ENCODE measurements around the gene LTV1.
"Not testable (repeated sequence)": the region's sequence is repeated elsewhere in the genome, so short reads cannot be mapped to it uniquely, and the experiment has no call there.

LTV1 gene, protein sequence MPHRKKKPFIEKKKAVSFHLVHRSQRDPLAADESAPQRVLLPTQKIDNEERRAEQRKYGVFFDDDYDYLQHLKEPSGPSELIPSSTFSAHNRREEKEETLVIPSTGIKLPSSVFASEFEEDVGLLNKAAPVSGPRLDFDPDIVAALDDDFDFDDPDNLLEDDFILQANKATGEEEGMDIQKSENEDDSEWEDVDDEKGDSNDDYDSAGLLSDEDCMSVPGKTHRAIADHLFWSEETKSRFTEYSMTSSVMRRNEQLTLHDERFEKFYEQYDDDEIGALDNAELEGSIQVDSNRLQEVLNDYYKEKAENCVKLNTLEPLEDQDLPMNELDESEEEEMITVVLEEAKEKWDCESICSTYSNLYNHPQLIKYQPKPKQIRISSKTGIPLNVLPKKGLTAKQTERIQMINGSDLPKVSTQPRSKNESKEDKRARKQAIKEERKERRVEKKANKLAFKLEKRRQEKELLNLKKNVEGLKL

DNA sequence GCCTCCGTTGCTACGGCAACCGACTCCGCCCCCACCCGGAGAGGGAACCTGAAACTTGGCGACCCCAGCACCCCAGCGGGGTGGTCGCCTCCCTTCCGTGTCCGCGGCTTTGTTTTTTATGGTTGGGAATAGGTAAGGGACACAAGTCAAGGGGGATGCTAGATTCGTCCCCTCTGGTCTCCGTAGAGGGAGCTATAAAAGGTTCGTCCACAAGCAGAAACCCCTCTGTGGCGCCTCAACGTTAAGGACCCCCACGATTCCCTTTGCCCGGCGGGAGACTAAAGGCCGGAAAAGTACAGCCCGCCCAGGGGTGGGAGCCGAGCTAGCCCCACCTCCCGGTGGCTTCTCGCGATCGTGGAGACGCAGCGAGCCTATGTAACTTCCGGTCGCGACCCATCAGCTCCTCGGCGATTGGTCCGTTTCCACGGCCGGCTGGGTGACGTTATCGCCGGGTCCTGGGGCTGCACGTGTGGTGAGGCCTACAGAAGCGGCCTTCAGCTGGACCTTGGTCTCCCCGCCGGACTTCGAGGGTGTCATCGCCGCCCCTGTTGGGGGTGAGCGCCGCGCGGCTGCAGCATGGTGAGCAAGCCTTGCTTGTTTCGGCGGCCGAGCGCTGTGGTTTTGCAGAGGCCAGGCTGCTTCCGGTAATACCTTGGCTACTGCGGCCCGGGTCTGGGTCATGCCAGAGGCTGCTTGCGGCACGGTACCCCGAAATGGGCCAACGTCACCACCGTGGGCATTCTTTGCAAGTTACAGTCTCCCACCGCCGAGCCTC, at the start of gene LTV1:
Gene LTV1 (plus strand): TSS at position 437 of the 775 bp plus-strand sequence. CDS start 140 bp downstream, at position 577.
- DNase-seq (ENCODE audit: low spot score): peak; percentile 90

DNA sequence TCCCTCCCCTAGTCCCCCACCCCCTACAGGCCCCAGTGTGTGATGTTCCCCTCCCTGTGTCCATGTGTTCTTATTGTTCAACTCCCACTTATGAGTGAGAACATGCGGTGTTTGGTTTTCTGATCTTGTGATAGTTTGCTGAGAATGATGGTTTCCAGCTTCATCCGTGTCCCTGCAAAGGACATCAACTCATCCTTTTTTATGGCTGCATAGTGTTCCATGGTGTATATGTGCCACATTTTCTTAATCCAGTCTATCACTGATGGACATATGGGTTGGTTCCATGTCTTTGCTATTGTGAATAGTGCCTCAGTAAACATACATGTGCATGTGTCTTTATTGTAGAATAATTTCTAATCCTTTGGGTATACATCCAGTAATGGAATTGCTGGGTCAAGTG, 46.6 kb upstream of the LTV1 start:
- DNase-seq (ENCODE audit: low spot score): not testable (repeated sequence)

DNA sequence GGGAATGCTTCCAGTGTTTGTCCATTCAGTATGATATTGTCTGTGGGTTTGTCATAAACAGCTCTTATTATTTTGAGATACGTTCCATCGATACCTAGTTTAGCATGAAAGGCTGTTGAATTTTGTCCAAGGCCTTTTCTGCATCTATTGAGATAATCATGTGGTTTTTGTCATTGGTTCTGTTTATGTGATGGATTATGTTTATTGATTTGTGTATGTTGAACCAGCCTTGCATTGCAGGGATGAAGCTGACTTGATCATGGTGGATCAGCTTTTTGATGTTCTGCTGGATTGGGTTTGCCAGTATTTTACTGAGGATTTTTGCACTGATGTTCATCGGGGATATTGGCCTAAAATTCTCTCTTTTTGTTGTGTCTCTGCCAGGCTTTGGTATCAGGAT, 44.7 kb upstream of the LTV1 start:
- DNase-seq (ENCODE audit: low spot score): not testable (repeated sequence)

DNA sequence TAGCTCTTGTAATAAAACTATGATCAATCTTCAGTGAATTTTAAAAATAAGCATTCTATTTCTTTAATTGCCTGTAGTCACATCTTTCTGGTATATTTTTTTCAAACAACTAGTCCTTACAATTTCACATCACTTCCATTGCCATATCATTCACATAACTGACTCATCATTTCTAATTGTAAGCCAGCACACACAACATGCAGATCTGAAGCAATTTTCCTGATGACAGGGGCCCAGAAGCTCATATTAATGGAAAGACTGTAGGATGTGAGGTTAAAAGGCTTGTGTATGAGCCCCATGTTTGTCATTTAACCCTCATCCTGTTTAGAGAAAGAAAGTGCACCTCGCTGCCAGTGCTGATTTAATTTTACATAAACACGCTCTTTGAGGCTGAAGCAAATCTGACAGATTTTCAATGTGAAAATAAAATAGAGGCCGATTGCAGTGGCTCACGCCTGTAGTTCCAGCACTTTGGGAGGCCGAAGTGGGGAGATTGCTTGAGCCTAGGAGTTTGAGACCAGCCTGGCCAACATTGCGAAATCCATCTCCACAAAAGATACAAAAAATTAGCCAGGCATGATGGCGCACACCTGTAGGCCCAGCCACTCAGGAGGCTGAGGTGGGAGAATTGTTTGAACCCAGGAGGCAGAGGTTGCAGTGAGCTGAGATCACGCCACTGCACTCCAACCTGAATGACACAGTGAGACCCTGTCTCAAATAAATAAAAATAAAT, 40.1 kb upstream of the LTV1 start:
- no peak for DNase-seq (ENCODE audit: low spot score)

DNA sequence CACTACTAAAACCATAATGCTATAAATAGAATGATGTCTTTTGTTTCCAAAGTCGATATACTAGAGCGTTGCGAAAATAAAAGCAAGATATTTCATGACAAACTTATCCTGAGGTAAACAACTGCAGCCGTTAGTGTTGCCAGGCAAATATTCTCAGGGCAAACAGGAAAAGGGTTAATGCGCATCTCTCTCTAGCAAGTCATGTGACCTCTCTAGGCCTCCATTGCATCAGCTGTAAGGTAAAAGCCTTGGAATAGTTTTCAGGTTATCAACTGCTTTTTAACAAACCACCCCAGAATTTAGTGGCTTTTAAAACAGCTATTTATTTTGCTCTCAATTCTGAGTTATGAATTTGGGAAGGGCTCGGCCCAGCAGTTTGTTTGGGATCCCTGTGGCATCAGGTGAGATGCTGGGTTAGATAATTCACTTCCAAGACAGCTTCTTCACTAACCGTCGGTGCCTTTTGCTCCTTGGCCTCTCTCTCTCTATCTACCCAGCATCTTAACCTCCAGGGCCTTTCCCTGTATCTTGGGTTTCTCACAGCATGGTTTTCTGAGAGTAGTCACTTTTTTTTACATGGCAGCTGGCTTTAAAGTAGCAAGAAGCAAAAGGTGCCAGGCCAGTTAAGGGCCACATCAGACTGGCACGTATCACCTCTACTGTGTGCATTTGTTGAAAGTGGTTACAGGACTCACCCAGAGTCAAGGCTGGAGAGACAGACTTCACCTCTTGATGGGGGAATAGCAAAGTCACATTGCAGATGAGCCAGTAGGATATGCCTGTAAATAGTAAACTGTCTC, 39.2 kb upstream of the LTV1 start:
- no peak for DNase-seq (ENCODE audit: low spot score)

DNA sequence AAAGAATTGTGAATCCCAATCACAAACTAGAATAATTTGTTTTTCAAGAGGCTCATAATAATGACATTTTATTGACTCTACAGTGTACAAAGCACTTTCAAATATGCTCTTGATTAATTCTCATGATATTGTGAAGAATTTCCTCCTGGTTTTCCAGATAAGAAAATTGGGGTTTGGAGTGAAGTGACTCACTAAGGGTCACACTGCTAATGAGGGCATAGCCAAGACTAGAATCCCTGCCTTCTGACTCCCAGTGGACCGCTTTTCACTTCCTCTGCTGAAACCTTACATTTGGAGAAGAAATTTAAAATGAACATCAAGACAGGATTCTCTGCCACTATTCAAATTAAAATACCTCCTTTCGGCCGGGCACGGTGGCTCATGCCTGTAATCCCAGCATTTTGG, 38.3 kb upstream of the LTV1 start:
- DNase-seq (ENCODE audit: low spot score): no peak

DNA sequence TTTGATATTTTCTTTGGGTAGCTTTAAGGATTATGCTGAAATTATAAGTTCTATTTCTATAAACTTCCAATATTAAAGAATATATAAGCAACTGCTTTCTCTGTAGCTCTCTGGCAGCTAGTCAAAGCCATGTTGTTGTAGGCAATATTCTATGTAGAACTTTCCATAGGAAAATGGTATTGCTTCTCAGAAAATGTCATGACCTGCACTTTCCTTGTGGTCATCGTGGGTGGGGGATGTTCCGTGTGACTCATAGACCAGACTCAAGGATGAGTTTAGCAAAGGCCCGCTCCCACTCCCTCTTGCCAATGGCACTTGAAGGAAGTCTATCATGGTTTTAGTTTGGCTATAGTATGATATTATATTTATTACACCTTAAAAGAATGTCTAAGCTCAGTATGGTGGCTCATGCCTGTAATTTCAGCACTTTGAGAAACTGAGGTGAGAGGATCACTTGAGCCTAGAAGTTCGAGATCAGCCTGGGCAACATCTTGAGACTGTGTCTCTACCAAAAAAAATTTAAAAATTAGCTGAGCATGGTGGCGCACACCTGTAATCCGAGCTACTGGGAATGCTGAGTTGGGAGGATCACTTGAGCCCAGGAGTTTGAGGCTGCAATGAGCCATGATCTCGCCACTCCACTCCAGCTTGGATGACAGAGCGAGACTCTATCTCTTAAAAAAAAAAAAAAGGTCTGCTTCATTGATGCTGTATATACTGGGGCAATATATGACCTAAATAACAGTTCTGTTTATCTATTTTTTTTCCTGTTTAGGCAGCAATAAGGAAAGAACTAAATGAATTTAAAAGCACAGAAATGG, 36.6 kb upstream of the LTV1 start:
- no peak for DNase-seq (ENCODE audit: low spot score)

DNA sequence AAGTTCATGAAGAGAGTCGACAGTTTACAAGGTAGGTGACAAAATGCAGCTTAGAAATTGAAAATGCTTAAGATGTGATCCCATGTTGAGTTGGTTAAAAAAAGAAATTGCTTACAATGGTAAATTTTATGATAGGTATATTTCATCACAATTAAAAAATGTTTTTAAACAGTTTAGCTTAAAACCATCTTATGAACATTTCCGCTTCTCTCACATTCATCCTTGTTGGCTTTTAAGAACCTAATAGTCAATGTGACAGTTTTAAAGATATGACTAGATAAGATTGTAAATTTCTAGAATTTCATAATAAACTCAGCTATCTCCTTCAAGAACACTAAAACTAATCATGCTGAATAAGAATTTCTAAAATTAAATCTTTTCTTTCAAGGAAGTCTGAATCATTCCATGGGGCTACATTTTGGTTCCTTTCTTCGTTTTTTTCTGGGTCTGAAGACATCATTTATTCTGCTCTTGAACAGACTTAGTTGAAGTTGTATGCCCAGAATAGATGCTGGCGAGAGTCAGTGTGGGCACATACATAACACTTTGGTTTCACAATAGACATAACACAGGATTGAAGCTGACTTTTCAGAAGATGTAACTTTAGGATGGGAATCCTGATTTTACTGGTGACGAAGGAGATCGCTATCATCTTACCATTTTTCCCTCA, 35.9 kb upstream of the LTV1 start:
- no peak for DNase-seq (ENCODE audit: low spot score)

DNA sequence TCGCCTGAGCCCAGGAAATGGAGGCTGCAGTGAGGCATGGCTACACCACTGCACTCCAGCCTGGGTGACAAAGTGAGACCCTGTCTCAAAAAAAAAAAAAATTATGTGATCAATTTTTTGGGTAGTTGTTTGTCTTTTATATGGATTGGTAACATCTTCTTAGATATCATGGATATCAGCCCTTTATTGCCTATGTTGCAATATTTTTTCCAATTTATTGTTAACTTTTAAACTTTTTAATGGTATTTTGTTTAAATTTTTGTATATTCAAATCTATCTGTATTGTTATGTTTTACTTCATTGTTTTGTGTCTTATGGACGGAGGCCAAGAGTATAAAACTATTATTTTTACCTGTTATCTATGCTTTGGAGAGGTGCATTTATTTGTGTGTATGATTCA, 32.4 kb upstream of the LTV1 start:
- DNase-seq (ENCODE audit: low spot score): no peak

DNA sequence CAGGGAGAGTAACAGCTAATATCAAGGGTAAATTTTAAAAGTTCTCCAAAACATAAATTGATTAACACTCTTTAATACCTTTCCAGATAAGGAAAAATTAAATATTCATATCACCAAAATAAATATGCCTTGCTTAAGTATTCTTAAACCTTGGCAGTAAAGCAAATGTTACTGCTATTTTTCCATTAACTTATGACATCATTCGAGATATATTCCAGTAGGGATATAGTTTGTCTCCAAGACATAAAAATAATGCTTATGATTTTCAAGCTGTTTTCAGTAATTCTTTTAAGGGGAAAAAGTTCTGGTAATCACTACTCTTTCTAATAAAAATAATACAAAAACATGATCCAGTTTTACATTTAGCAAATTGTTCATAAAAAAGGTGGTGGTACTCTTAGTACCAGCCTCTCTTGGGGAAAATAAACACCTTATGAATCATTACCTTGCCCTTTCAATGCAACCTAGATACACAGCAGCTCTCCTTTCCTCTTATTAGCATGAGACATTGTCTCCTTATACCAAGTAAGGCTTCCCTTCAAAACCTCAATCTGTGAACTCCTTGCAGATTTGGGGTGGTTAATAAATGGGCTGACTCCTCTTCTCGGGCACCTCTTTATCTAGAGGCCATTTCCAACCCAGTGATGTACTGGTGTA, 31.5 kb upstream of the LTV1 start:
- no peak for DNase-seq (ENCODE audit: low spot score)

DNA sequence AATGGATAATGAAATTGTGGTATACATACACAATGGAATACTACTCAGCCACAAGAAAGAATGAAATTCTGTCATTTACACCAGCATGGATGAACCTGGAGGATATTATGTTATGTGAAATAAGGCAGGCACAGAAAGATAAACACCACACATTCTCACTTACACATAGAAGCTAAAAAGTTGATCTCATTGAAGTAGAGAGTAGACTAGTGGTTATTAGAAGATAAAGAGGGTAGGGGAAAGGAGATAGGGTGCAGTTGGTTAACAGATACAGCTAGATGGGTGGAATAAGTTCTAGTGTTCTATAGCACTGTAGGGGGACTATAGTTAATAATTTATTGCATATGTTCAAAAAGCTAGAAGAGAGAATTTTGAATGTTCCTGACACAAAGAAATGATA, 25.5 kb upstream of the LTV1 start:
- no peak for DNase-seq (ENCODE audit: low spot score)

DNA sequence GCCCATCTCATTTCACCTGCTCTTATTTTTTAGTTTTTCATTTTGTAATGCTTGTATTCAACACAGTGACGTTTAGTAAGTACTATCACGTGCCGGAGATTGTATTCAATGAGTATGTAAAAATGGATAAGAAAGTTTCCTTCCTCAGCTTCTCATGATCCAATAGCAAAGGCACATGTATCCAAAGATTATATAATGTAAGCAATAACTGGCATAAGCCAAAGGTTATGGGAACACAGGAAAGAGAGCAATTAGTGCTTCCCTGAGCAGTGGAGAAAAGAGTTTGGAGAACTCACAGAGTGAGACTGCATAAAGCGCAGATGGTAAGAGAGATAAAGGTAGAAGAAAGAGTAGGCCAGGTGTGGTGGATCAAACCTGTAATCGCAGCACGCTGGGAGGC, 21.8 kb upstream of the LTV1 start:
- DNase-seq (ENCODE audit: low spot score): no peak

DNA sequence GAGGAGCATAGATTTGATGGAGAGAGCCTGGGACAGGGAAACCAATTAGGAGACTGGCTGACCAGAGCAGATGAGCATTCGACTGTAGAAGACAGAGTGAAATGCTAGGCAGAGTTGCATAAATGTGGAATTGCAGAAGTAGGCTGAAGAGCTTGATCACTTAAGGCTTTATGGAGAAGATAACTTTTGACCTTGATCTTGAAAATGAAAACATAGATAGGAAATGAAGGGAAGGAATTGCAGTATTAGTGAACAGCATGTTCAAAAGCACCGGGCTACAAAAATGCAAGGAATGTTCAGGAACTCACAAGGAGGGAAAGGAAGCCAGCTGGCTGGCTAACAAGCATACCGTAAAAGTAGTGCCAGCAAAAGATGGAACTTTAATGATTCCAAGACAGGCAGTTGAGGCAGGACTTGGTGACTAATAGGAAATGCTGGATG, 20.5 kb upstream of the LTV1 start:
- DNase-seq (ENCODE audit: low spot score): no peak

DNA sequence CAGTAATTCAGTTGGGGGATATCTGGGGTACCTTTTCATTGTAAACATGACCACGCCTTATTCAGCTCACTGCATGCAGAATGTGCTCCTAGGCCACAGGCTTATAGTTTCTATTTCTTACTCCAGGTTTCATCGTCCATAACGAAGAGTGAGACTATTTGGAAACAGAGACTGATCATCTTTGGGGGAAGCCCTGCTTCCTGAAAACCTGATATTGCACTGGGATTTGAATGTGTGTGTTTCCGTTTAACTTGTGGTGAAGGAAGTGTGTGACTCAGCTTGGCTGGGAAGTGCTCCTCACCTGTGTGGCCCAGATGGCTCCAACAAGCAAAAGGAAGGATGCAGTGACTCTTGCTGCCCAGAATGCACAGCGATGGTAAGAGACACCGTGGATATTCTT, 19.6 kb upstream of the LTV1 start:
- DNase-seq (ENCODE audit: low spot score): no peak

DNA sequence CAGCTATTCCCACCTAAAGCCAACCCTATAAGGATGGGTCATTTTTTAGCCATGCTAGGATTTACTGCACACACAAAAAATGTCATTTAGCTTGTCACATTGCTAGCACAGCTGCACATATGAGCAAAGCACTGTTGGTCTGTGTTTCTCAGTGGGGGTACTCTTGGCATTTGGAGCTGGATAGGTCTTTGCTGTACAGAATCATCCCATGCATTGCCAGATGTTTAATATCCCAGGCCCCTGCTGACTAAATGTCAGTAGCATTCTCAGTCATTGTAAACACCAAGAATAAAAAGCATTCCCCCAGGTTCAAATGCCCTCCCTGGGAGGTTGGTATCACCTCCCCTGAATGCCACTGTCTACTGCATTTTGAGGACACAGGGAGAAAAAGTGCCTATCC, 14.6 kb upstream of the LTV1 start:
- no peak for DNase-seq (ENCODE audit: low spot score)

DNA sequence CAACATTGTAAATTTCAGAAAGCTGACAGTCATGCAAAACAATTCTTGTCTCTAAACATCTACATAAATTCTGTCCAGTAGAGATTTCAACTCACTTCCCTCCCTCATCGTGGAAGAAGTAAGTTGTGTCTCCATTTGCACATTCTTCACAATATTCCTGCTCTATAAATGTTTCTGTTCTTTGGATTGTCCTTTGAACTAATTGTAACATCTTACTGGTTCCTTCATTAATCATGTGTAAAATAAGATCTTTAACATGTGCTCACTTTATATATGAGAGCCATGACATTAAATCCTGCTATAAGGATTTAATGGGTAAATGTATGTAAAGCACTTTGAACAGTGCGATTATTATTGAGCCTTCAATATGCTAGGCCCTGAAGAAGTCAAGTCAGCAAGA, 7.0 kb upstream of the LTV1 start:
- DNase-seq (ENCODE audit: low spot score): no peak

DNA sequence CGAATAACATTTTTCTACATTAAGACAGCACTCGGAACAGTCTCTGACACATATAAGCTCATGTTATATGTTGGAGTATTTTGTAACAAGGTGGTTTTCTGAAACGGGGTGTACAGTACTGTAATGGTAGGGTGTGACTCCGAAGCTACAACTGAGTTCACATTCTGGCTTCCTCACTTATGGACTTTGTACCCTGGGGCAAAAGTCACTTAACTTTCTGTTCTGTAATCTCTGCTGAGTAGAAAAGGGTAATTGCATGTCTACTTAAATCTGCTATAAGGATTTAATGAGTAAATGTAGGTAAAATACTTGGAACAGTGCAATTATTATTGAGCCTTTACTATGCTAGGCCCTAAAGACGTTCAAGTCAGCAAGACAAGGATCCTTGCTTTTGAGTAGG, 4.7 kb upstream of the LTV1 start:
- DNase-seq (ENCODE audit: low spot score): no peak

DNA sequence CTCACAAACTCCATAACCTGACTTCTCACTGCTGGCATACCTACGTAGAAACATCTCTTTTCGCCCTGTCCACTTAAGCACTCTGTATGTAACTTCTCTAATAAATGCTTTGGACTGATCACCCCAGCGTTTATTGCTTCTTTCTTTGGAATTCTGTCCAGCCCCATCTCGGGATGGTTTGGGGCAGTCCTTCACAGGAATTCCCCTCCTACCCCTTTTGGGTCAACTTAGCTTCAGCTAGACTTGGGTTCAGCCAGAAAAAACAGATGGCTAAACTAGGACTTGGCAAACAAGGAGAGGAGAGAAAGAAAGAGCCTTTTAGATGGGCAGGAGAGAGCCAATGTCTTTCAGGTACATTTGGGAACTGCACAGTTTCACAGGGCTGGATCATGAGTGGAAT, 3.9 kb upstream of the LTV1 start:
- no peak for DNase-seq (ENCODE audit: low spot score)

DNA sequence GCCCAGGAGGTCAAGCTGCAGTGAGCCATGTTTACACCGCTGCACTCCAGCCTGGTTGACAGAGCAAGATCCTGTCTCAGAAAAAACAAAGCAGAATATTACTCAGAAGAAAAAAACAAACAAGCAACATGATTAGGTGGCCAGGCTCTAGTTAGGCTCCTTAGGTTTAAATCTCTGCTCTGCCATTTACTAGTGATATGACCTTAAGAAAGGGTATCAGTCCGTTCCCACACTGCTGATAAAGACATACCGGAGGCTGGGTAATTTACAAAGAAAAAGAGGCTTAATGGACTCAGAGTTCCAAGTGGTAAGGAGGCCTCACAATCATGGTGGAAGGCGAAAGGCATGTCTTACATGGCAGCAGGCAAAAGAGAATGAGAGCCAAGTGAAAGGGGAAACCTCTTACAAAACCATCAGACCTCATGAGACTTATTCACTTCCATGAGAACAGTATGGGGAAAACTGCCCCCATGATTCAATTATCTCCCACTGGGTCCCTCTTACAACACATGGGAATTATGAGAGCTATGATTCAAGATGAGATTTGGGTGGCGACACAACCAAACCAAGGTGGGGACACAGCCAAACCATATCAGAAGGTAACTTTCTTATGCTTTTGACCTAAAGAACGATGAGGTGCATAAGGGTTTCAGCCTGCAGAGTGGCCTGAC, 2.4 kb upstream of the LTV1 start:
- no peak for DNase-seq (ENCODE audit: low spot score)

Measured in HuH-7.5 (cell line).